HT-29 (cell line): Measurements from ENCODE around the gene C1QTNF1. TPM values are rescaled to one million over a fixed set of nuclear protein-coding genes. Genes with fewer than 3 reads are reported as not detected.
A peak's percentile ranks its signal among the peaks of the same experiment; 100 is the strongest.

Source experiments
- DNase-seq: peaks from one replicate; pipeline ENCODE4 v3.0.0-alpha.2; 2015; ENCODE audit warnings: low spot score
- total RNA-seq: library from RNA; depleted of rRNA; stranded (reverse); fragments of >200 nt; shearing (Covaris generic); gene quantifications from 2 replicates; pipeline ENCODE4 v1.2.3, GENCODE V29; 2014

C1QTNF1 gene
- total RNA-seq, 1 experiment from 2014 or later: 7.5 TPM

- DNase-seq: no peak
These were observed 54.7 kb downstream of the C1QTNF1 start for GRCh38 chr17:79078476-79079190.

DNA sequence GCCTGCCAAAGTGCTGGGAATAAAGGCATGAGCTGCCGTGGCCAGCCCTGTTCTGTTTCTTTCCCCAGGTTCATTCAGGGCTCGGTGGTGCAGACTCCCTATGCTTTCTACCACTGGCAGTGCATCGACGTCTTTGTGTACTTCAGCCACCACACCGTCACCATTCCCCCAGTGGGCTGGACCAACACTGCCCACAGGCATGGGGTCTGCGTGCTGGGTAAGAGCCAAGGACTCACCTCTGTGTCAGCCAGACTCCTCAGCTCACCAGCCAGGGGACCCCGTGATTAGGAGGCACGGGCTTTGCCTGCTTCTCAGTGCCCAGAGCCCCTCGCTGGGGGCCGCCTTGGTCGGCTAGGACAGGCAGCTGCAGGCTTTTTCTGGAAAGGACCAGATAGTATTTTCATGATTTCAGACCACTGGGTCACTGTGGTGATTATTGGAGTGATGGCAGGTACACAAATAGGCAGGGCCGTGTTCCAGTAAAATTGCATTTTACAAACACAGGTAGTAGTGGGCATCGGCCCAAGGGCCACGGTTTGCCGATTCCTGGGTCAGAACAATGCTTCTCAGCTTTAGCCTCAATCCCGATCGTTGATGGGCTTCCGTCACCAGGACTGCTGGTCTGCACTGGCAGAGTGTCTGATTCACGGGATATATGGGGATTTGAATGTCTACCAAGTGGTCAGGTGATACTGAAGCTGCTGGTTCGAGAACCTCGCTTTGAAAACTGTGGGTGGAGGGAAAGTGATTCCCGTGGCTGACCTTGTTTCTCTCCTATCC is 55.6 kb downstream of the C1QTNF1 start:
- no peak for DNase-seq

- DNase-seq: no peak
These were observed 56.4 kb downstream of the C1QTNF1 start for GRCh38 chr17:79080349-79080748.

- DNase-seq: no peak
These were observed 56.9 kb downstream of the C1QTNF1 start for GRCh38 chr17:79080761-79081290.

- no peak for DNase-seq
These were observed 57.8 kb downstream of the C1QTNF1 start for GRCh38 chr17:79081571-79082276.

DNA sequence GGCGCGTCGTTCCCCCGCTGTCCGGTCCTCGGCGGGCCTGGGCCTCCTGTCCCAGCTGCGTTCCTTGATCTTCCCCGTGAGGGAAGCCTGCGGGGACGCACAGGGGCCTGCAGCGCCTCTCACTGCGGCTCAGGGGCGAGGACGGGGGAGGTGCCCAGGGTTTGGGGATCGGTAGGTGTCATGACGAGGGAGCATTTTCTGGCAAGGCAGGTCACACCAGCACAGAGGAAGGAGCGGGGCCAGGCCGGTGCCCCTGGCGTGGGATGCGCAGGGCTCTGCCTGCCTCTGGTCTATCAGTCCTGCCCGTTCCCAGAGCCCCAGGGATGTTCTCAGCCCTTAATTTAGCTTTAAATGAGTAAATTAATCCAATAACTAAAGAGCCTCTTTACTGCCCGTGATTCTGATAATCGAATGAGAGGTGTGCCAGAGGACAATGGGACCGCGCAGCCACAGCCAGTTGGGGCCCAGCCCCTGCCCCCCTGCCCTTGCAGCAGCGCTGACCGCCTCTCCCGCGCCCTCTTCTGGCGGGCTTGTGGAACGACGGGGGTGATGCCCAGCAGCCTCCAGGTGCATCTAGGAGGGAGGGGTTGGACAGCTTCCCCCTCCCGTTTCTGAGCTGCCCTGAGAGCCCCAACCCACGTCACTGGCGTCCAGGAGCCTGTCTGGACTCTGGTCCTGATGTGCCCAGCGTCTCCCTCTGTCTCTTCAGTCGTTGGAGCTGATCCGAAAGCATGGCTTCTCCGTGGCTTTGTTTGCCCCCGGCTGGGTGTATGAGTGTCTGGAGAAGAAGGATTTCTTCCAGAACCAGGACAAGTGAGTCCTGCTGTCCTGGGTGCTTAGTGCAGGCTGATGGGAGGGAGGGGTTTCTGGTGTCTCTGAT is 58.6 kb downstream of the C1QTNF1 start:
- DNase-seq: peak; percentile 55

- no peak for DNase-seq
These were observed 59.4 kb downstream of the C1QTNF1 start for GRCh38 chr17:79083191-79083971.

DNA sequence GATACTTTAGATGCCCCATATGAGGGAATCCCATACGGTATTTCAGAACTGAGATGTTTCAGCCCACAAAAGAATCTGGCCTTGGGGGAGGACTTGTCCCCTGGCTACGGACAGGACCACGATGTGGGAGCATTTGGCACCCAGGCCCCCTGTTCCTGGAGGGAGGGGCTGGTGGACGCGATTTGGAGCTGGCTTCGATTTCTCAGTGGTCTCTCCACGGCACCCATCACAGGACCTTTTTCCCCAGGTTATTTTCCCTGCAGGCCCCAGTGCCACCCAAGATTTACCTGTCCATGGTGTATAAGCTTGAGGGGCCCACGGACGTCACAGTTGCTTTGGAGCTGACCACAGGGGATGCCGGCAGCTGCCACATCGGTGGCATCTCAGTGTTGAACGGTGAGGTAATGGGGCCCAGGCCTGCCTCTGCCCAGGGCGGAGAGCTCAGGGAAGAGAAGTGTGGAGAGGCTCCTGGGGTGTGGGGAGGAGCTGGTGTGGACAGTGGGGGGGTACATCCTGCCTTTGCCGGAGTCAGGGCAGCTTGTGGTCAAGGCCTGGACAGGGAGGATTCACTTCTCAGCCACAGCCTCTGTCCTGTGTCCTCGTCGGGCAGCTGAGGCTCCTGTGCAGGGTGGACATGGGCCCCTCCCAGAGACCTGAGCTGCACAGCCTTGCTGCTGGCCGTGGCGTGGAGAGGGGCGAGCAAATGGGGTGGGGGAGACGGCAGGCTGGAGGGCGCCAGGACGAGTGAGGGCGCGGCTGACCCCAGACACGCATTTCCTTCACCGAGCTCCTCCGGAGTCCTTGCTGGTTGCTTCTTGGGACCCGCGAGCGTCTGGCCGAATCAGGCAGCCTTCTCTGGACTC is 60.6 kb downstream of the C1QTNF1 start:
- no peak for DNase-seq

- no peak for DNase-seq
These were observed 61.4 kb downstream of the C1QTNF1 start for GRCh38 chr17:79085154-79085920.

- DNase-seq: no peak
These were observed 62.1 kb downstream of the C1QTNF1 start for GRCh38 chr17:79085921-79086551.

DNA sequence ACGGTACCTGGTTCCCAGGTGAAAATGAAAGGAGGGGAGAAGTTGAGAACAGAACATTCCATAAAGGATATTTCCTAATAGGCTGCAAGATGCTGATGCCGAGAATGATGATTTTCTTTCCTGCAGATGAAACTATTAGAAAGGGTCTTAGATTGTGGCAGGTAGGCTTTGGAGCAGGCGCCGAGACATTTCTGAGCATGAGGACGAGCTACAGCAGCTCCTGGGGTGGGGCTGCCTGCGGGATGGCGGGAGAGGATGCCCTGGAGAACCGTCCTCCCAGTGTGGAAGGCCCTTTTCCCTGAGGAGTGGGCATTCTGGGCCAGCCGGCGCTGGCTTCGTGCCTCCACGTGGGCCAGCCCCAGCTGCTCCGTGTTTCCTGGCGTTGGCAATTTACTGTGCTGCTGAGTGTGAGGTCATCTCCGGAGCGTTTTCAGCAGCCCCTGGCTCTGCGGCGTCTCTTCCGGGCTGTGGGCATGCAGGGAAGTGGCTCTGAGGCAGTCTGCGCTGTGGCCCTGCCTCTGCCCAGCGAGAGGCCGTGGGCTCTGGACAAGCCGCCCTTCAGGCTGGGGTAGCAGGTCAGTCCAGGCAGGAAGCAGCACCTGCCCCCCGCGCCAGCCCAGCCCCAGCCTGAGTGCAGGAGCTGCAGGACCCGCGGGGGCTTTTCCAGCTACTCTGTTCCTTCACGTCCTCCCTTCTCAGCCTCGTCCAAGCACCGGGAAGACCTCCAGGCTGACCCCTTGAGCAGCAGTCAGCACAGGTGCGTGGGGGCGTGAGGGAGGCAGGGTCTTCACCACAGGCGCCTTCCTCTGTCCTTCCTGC is 62.8 kb downstream of the C1QTNF1 start:
- no peak for DNase-seq

DNA sequence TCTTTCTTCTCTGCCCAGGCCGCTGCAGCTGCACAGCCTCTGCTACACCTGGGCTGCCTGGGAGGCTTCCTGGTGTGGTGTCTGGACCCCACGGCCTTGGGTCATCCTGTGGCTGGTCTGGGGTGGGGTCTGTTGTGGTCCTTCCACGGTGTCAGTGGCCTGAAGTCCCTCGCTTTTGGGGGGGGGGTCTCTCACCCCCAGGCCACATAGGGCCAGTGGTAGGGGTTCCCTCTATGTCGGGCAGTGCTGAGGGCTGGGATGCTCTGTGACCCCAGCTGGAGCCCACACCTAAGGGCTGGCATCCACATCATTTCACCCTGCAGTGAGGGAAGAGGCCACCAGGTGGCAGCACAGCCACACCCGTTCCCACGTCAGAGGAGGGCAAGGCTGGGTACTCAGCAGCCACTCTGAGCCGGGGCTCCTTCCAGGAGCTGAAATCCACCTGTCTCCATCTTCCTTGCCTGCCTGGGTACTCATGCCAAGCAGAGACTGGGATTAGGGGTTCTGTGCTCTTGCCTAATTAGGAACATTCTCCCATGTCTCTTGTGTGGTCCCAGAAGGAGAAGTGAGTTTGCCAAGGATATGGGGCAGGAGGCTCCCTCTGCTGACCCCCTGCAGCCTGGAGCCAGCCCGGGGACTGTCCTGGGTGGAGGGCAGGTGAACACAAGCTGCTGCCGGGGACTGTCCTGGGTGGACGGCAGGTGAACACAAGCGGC is 63.6 kb downstream of the C1QTNF1 start:
- DNase-seq: peak; percentile 85

DNA sequence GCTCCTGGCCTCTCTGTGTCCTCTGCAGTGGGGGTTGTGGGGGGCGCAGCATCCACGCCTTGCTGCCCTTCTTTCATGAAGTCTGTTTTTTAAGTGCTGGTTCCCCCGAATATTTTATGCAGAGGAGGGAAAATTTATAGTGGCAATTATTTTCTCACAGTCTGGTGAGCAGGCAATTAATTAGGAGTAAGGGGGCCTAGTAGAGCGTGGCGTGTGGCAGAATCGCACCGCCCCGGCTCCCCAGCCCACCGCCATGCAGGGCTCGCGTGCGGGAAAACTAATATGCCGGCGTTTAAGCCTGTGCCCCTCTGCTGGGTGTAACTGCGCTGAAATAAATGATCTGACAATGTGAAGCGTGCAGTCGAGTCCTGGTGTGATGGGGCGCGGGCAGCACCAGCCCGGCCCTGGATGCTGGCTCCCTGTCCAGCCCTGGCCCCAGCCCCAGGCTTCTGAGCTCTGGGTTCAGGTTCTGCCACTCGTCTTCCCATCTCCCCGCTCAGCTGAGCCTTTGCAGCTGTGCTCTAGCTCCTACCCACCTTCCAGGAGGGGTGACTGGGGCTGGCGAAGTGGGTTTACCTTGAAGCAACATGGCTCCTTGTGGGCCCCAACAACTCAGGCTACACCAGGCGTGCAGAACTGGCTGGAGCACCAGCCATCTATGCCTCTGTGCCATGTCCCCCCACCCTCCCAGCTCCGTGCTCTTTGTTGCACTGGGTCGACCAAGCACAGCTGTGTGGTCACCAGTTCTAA is 64.5 kb downstream of the C1QTNF1 start:
- no peak for DNase-seq

DNA sequence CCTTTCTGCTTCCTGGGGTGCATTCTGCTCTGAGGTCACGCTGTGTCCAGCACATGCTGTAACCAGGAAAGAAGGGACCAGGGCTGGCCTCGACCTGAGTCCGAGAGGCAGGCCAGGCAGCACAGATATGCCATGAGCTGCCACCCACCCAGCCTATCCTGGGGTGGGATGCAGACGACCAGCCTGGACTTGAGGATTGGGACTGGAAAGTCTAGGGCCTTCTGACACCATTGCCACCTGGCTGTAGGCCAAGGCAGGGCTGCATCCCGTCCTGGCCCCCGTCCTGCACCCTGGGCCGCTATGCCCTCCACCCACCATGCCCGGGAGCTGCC is 65.0 kb downstream of the C1QTNF1 start:
- DNase-seq: no peak

DNA sequence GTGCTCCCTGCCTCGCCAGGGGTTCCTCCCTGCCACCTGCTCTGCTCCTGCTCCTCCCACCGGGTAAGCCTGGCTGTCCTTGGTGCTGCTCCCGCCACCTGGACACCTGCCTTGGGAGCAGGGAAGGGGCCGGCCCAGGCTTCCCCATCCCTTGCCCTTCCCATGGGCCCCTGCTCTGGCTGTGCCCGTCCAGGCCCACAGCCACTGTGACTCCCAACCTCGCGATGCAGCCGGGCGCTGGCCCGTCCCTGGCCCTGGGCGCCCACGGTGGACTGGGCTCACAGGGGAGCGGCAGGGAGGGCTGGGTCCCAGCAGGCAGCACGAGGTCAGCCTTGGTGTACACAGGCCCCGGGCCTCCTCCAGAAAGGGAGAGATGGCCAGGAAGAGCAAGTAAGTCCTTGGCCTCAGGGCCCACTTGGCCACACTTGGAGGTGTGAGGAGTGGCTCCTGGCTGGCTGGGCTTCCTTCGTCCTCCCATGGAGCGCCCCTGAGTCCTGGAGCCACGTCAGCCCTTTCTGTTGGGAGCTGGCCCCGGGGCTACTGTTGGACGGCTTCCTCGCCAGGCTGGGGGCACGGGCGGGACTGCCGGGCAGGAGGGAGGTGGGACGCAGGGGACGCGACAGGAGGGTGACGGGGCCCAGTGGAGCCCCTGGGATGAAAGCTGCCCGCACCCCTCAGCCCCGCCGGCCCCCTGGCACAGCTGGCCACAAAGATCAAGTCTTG is 65.9 kb downstream of the C1QTNF1 start:
- DNase-seq: no peak
